C4-2B (cell line): ENCODE results near the gene EEF1A2.

Experiments used
- H3K27ac ChIP-seq: fragments of 450-650 bp; 2 replicates; pipeline ENCODE4 v1.5.1; 2017
- ZFX ChIP-seq: fragments of 450-650 bp; IDR thresholded peaks from 2 replicates; pipeline ENCODE4 v1.6.1; 2017
- TF ChIP-seq, protein P1 (sequence below): fragments of 450-650 bp; conservative IDR thresholded peaks from 2 replicates; pipeline ENCODE4 v1.5.1; 2017; ENCODE audit warnings: mild to moderate bottlenecking

Gene EEF1A2

GRCh38 chr20:63449796-63450730, 48.8 kb downstream of the EEF1A2 start:
- TF ChIP-seq ZFX: no peak
- H3K27ac ChIP-seq: no peak overlapping the region

- no peak overlapping the region for H3K27ac ChIP-seq
- no peak for TF ChIP-seq ZFX
- TF ChIP-seq, protein P1, sequence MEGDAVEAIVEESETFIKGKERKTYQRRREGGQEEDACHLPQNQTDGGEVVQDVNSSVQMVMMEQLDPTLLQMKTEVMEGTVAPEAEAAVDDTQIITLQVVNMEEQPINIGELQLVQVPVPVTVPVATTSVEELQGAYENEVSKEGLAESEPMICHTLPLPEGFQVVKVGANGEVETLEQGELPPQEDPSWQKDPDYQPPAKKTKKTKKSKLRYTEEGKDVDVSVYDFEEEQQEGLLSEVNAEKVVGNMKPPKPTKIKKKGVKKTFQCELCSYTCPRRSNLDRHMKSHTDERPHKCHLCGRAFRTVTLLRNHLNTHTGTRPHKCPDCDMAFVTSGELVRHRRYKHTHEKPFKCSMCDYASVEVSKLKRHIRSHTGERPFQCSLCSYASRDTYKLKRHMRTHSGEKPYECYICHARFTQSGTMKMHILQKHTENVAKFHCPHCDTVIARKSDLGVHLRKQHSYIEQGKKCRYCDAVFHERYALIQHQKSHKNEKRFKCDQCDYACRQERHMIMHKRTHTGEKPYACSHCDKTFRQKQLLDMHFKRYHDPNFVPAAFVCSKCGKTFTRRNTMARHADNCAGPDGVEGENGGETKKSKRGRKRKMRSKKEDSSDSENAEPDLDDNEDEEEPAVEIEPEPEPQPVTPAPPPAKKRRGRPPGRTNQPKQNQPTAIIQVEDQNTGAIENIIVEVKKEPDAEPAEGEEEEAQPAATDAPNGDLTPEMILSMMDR: no peak
These were observed 49.9 kb downstream of the EEF1A2 start for GRCh38 chr20:63449025-63449424.

- TF ChIP-seq, protein P1: no peak
- TF ChIP-seq ZFX: no peak
- no peak overlapping the region for H3K27ac ChIP-seq
These were observed 50.9 kb downstream of the EEF1A2 start for GRCh38 chr20:63448031-63448430.

GRCh38 chr20:63447320-63447719, 51.6 kb downstream of the EEF1A2 start:
- TF ChIP-seq ZFX: no peak
- TF ChIP-seq, protein P1: no peak
- H3K27ac ChIP-seq: no peak overlapping the region

- H3K27ac ChIP-seq: no peak overlapping the region
- TF ChIP-seq ZFX: no peak
- TF ChIP-seq, protein P1: no peak
These were observed 52.5 kb downstream of the EEF1A2 start for GRCh38 chr20:63446216-63447024.

- TF ChIP-seq, protein P1: no peak
- TF ChIP-seq ZFX: no peak
- no peak overlapping the region for H3K27ac ChIP-seq
These were observed 53.7 kb downstream of the EEF1A2 start for GRCh38 chr20:63445075-63445734.

- H3K27ac ChIP-seq: no peak overlapping the region
- no peak for TF ChIP-seq ZFX
- TF ChIP-seq, protein P1: no peak
These were observed 54.3 kb downstream of the EEF1A2 start for GRCh38 chr20:63444548-63444947.
